HG03571 (cell line): Measurements from ENCODE around the gene PIK3AP1.

Experiments used
- ATAC-seq: cut with Tn5 transposase; IDR thresholded peaks from one replicate; pipeline ENCODE4 v1.9.1; 2021; ENCODE audit not compliant: unreplicated experiment

The PIK3AP1 gene

GRCh38 chr10:96646751-96647166, 73.6 kb downstream of the PIK3AP1 start:
- ATAC-seq = no peak

GRCh38 chr10:96646301-96646700, 74.0 kb downstream of the PIK3AP1 start:
- no peak for ATAC-seq

GRCh38 chr10:96645191-96645721, 75.1 kb downstream of the PIK3AP1 start:
- peak; percentile 42 for ATAC-seq

DNA sequence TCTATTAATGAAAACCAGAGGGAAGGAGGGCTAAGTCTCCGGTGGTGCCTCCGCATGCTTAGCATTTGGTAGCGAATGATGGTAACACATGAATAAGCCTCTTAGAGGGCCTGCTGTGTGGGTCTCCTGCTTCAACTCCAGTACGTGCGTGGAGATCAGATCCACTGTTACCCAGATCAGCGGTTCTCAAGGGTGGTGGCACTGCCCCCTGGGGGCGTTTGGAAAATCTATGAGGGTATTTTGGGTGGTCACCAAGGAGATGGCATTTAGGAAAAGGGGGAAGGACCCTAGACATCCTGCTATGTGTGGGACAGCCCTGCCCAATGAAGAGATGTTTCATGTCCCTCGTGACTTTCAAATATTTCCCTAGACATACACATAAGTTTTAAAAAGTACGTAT, 76.4 kb downstream of the PIK3AP1 start:
- ATAC-seq = no peak

GRCh38 chr10:96642973-96643372, 77.3 kb downstream of the PIK3AP1 start:
- ATAC-seq = no peak

DNA sequence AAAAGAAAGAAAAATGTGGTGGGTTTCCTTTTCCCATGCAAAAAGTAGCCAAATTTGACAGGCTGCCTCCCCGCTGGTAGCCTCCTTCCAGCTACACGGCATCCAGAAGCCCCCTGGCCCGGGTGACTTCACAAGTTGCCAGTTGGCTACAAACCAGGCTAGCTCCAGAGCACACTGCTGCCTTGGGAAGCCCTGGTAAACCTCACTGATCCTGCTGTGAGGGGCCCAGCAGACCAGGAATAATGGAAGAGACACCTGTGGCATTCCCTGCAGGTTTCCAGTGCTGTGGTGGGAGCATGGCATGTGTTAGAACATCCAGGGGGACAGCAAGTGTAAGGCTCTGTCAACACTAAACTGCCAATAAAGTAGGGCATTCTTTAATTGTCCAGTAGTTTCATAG, 77.8 kb downstream of the PIK3AP1 start:
- ATAC-seq = no peak

GRCh38 chr10:96641396-96642295, 78.7 kb downstream of the PIK3AP1 start:
- no peak for ATAC-seq

GRCh38 chr10:96639899-96640298, 80.4 kb downstream of the PIK3AP1 start:
- no peak for ATAC-seq

- no peak for ATAC-seq
These were observed 81.6 kb downstream of the PIK3AP1 start for GRCh38 chr10:96638696-96639095.

DNA sequence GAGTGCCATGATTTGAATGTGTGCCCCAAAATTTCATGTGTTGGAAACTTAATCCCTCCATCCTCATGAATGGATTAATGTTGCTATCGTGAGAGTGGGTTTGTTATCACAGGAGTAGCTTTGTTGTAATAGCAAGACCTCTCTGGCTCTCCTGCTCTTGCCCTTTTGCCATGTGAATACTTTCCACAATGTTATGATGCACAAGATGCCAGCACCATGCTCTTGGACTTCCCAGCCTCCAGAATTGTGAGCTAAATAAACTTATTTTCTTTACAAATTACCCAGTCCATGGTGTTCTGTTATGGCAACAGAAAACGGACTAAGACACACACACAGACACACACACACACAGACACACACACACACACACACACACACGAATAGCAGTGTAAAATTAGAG, 82.2 kb downstream of the PIK3AP1 start:
- no peak for ATAC-seq

DNA sequence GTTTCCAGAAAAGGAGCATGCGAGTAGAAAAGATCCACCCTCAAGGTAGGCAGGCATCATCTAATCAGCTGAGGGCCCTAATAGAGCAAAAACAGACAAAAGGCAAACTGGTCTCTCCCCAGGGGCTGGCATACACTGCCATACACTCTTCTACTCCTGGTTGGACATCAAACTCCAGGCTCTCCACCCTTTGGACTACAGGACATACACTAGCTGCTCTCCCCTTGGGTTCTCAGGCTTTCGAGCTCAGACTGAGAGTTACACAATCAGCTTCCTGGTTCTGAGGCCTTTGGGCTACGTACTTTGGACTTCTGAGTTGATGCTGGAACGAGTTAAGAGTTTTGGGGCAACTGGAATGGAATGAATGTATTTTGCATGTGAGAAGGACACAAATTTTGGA, 82.6 kb downstream of the PIK3AP1 start:
- no peak for ATAC-seq

GRCh38 chr10:96636551-96636950, 83.8 kb downstream of the PIK3AP1 start:
- no peak for ATAC-seq

DNA sequence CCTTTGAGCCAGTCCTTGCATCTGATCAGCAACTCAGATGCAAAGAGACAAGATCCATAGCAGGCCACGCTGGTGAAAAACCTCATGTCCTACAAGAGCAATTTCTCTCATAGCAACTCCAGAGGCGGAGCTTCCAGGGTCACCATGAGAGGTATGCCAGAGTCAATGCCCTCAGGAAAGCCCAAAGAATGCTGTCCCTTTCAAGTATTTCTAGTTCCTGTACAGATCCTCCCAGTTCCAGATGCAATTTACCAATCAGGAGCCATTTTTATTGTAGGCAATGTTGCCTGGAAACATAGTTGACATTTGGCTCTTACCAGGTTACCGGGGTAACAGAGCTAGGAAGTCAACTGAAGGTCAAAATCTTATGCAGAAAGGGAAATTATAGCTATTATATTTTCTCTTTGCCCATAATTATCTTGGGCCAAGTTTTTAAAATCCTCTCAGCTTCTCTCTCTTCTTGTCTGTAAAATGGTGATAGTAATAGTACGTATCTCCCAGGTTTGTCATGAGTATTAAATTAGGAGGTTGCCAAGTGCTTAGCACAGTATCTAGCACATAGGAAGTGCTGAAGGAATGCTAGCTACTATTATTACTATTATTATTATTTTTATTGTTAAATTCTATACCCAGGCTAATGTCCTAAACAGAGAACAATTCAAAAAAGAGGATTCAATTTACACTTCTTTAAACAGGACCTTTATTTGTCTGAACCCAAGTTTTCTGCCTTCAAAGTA, 87.2 kb downstream of the PIK3AP1 start:
- no peak for ATAC-seq

DNA sequence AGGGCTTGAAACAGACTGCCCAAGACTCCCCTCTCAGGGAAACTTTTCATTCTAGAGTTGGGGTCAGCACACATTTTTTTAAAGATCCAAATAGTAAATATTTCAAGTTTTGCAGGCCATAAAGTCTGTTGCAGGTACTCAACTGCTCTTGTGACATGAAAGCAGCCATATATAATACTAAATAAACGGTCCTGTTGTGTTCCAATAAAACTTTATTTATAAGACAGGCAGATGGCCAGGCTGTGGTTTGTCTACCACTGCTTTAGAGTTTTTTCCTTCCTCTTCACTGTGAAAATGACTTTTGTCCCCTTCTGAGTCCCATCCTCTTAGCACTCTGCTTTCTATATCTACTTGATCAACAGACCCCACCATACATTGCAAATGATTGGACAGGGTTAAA, 93.0 kb downstream of the PIK3AP1 start:
- ATAC-seq = no peak

DNA sequence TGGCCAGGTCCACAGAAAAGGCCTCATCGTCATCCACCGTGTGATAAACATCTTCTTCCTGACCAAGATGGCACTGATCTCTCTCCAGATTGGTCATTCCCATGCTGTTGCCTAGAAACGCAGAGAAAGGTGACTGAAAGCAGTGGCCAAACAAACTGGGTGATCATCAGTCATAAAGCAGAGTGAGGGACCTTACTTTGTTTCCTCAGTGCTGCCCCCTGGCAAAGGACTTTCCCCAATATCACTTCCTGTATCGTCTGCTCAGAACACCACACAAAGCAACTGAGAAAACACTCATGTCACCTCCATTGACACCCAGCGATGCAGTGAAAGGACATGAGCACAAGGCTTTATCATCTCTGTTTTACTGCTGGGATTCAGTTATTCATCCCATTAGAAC, 93.5 kb downstream of the PIK3AP1 start:
- no peak for ATAC-seq

GRCh38 chr10:96625173-96625572, 95.1 kb downstream of the PIK3AP1 start:
- no peak for ATAC-seq

DNA sequence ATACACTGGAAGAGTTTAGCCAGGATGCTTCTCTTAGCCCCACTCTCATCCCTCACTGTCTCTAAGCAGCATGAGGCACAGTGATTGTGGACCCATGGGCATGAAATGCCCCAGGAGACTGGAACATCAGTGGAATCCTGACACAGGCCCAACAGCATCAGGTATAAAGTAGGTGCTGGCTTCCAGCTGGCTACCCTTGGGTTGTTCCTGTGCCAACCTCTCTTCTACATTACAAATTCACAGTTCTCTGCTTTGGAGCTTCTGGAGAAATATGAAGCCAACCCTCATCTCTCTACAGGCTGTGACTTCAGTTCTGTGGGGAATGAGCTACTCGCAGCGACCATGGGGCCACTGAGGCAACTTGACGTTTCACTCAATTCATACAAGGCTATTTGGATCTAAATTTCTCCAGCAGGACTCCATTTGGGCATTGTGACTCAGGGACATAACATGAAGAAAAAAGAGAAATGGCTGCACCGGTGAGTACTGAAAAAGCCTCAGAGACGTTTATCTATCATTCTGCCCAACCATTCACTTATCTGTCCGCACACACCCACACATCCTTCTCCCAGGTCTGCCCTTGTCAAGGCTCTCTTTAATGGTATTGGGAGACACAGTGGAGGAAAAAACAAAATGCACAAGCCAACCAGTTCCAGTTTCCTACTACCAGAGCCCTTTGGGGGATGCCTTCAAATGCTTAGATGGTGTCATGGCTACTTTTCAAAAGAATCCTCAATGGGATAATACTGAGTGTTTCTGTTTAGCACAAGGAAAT, 98.1 kb downstream of the PIK3AP1 start:
- ATAC-seq = no peak

- no peak for ATAC-seq
These were observed 100.2 kb downstream of the PIK3AP1 start for GRCh38 chr10:96619796-96620773.

- ATAC-seq = no peak
These were observed 101.2 kb downstream of the PIK3AP1 start for GRCh38 chr10:96619120-96619519.

DNA sequence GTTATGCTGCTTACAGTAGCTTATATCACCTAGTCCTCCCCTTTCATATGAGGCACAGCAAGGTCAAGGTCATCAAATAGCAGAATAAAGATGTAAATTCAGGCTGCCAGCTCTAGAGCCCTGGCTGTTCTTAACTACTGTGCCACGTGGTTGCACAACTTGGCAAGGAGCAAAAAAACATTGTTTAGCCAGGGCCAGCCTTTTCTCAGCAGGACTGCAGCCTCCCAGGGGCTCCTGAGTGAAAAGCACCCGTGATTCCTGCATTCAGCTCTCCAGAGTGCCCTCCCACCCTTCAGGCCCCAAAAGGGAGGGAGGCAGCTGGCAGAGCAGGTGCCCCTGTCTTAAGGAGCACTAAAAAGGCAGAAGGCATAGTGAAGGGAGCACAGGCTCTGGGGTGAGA, 101.7 kb downstream of the PIK3AP1 start:
- ATAC-seq = no peak
